ENCODE data around the gene PCNX1.

DNA sequence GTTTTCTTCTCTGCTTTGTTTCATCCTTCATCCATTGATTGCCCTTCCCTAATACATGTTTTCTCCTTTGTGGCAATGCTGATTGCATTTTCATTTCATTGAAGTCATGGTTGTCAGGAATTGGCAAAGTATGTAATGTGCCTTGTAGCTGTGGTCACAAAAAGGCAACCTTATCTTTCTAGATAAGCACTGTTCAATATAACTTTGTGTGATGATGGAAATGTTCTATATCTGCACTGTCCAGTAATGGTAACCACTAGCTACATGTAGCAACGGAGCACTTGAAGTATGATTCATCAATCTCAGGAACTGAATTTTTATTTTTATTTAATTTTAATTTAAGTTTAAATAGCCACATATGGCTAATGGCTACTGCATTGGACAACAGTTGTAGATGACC, 79.8 kb downstream of the PCNX1 start:
- TF ChIP-seq POLR2A (IDR thresholded peaks at IDR 0.05) (no peak), EP300 (IDR thresholded peaks at IDR 0.05) (no peak)
- TF ChIP-seq, protein P1, sequence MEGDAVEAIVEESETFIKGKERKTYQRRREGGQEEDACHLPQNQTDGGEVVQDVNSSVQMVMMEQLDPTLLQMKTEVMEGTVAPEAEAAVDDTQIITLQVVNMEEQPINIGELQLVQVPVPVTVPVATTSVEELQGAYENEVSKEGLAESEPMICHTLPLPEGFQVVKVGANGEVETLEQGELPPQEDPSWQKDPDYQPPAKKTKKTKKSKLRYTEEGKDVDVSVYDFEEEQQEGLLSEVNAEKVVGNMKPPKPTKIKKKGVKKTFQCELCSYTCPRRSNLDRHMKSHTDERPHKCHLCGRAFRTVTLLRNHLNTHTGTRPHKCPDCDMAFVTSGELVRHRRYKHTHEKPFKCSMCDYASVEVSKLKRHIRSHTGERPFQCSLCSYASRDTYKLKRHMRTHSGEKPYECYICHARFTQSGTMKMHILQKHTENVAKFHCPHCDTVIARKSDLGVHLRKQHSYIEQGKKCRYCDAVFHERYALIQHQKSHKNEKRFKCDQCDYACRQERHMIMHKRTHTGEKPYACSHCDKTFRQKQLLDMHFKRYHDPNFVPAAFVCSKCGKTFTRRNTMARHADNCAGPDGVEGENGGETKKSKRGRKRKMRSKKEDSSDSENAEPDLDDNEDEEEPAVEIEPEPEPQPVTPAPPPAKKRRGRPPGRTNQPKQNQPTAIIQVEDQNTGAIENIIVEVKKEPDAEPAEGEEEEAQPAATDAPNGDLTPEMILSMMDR (IDR thresholded peaks at IDR 0.05): no peak

Measured in tibial nerve (tissue), 4 donors.